ENCODE data around the gene EFNB1. TPM values are rescaled to one million over a fixed set of nuclear protein-coding genes. Genes with fewer than 3 reads are reported as not detected.

EFNB1 gene
- total RNA-seq, 1 experiment from 2014 or later = 16.4 TPM

DNA sequence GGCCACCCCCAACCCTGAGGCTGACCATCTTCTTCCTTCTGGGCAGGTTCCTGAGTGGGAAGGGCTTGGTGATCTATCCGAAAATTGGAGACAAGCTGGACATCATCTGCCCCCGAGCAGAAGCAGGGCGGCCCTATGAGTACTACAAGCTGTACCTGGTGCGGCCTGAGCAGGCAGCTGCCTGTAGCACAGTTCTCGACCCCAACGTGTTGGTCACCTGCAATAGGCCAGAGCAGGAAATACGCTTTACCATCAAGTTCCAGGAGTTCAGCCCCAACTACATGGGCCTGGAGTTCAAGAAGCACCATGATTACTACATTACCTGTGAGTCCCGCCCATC lies 9.7 kb downstream of the EFNB1 start:
- H3K27ac Mint-ChIP-seq = no peak overlapping the region
- CTCF ChIA-PET = interaction anchor here (1.6 kb wide), 1 partner anchor 11 kb away, joined by 4 read pairs; no protein-coding TSS in a partner anchor
- DNase-seq (ENCODE audit: low spot score) = no peak
- no peak for ATAC-seq
- TF ChIP-seq, protein P1, sequence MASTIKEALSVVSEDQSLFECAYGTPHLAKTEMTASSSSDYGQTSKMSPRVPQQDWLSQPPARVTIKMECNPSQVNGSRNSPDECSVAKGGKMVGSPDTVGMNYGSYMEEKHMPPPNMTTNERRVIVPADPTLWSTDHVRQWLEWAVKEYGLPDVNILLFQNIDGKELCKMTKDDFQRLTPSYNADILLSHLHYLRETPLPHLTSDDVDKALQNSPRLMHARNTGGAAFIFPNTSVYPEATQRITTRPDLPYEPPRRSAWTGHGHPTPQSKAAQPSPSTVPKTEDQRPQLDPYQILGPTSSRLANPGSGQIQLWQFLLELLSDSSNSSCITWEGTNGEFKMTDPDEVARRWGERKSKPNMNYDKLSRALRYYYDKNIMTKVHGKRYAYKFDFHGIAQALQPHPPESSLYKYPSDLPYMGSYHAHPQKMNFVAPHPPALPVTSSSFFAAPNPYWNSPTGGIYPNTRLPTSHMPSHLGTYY (CRISPR knock-in tag; IDR thresholded peaks at IDR 0.05) = no peak
- TF ChIP-seq, protein P2, sequence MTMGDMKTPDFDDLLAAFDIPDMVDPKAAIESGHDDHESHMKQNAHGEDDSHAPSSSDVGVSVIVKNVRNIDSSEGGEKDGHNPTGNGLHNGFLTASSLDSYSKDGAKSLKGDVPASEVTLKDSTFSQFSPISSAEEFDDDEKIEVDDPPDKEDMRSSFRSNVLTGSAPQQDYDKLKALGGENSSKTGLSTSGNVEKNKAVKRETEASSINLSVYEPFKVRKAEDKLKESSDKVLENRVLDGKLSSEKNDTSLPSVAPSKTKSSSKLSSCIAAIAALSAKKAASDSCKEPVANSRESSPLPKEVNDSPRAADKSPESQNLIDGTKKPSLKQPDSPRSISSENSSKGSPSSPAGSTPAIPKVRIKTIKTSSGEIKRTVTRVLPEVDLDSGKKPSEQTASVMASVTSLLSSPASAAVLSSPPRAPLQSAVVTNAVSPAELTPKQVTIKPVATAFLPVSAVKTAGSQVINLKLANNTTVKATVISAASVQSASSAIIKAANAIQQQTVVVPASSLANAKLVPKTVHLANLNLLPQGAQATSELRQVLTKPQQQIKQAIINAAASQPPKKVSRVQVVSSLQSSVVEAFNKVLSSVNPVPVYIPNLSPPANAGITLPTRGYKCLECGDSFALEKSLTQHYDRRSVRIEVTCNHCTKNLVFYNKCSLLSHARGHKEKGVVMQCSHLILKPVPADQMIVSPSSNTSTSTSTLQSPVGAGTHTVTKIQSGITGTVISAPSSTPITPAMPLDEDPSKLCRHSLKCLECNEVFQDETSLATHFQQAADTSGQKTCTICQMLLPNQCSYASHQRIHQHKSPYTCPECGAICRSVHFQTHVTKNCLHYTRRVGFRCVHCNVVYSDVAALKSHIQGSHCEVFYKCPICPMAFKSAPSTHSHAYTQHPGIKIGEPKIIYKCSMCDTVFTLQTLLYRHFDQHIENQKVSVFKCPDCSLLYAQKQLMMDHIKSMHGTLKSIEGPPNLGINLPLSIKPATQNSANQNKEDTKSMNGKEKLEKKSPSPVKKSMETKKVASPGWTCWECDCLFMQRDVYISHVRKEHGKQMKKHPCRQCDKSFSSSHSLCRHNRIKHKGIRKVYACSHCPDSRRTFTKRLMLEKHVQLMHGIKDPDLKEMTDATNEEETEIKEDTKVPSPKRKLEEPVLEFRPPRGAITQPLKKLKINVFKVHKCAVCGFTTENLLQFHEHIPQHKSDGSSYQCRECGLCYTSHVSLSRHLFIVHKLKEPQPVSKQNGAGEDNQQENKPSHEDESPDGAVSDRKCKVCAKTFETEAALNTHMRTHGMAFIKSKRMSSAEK (CRISPR knock-in tag; IDR thresholded peaks at IDR 0.05; ENCODE audit: borderline replicate concordance) = no peak
- no peak for TF ChIP-seq ZNF416 (CRISPR knock-in tag; IDR thresholded peaks at IDR 0.05)
- TF ChIP-seq ZNF425 (CRISPR knock-in tag; conservative IDR thresholded peaks at IDR 0.05) = no peak
- no peak for TF ChIP-seq ZMAT4 (CRISPR knock-in tag; IDR thresholded peaks at IDR 0.05)
- no peak for TF ChIP-seq ZNF219 (CRISPR knock-in tag; IDR thresholded peaks at IDR 0.05; ENCODE audit: borderline replicate concordance)
- TF ChIP-seq ATF3 (CRISPR knock-in tag; conservative IDR thresholded peaks at IDR 0.05) = no peak
- TF ChIP-seq NFE2L1 (CRISPR knock-in tag; IDR thresholded peaks at IDR 0.05) = no peak
- TF ChIP-seq, protein P3, sequence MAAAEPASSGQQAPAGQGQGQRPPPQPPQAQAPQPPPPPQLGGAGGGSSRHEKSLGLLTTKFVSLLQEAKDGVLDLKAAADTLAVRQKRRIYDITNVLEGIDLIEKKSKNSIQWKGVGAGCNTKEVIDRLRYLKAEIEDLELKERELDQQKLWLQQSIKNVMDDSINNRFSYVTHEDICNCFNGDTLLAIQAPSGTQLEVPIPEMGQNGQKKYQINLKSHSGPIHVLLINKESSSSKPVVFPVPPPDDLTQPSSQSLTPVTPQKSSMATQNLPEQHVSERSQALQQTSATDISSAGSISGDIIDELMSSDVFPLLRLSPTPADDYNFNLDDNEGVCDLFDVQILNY (CRISPR knock-in tag; IDR thresholded peaks at IDR 0.05) = no peak
- no peak for TF ChIP-seq JUN (CRISPR knock-in tag; IDR thresholded peaks at IDR 0.05)
- TF ChIP-seq IRF2 (CRISPR knock-in tag; IDR thresholded peaks at IDR 0.05; ENCODE audit: borderline replicate concordance, low read depth) = no peak
- TF ChIP-seq ZNF232 (CRISPR knock-in tag; IDR thresholded peaks at IDR 0.05) = no peak
- TF ChIP-seq GTF2I (CRISPR knock-in tag; conservative IDR thresholded peaks at IDR 0.05) = no peak
- no peak for TF ChIP-seq ATF1 (CRISPR knock-in tag; IDR thresholded peaks at IDR 0.05)
- no peak for TF ChIP-seq ZSCAN18 (CRISPR knock-in tag; IDR thresholded peaks at IDR 0.05)
- no peak for TF ChIP-seq HMGA2 (CRISPR knock-in tag; IDR thresholded peaks at IDR 0.05)
- H3K9me3 Mint-ChIP-seq = no peaks in the 10 kb centered on the region
- peaks cover 40% of the 10 kb centered on the region for H3K27me3 Mint-ChIP-seq (ENCODE audit: low read depth)
- H3K4me3 Mint-ChIP-seq = no peak overlapping the region
- peaks cover 10% of the 10 kb centered on the region for H3K4me1 Mint-ChIP-seq
- peaks cover 3% of the 10 kb centered on the region for H3K36me3 Mint-ChIP-seq
- POLR2A ChIA-PET = no interaction called here

All from WTC11 (cell line).